ENCODE results near the gene RBM45. TPM values are rescaled to one million over a fixed set of nuclear protein-coding genes. Genes with fewer than 3 reads are reported as not detected.
"Not testable (repeated sequence)": the region's sequence is repeated elsewhere in the genome, so short reads cannot be mapped to it uniquely, and the experiment has no call there.

RBM45 gene
- polyA plus RNA-seq, 1 donor = 17.2 TPM

GRCh38 chr2:178125862-178126261 lies 13.6 kb downstream of the RBM45 start:
- H3K27me3 ChIP-seq (ENCODE audit: control insufficient read depth, insufficient read depth, low read length) = no peaks in the 10 kb centered on the region
- DNase-seq = no peak
- H3K36me3 ChIP-seq (ENCODE audit: control insufficient read depth, insufficient read depth, low read length) = peaks cover 33% of the 10 kb centered on the region

GRCh38 chr2:178128836-178129630 lies 16.8 kb downstream of the RBM45 start:
- DNase-seq = no peak
- H3K4me1 ChIP-seq (ENCODE audit: control insufficient read depth, insufficient read depth, low read length) = no peaks in the 10 kb centered on the region
- peaks cover 18% of the 10 kb centered on the region for H3K36me3 ChIP-seq (ENCODE audit: control insufficient read depth, insufficient read depth, low read length)
- no peak overlapping the region for H3K4me3 ChIP-seq (ENCODE audit: low read length)
- H3K27ac ChIP-seq (ENCODE audit: low read length) = no peak overlapping the region
- WGBS (ENCODE audit: insufficient coverage, low lambda C conversion rate) = 100% methylated on average over 3 of the region's 5 CpGs
- H3K9me3 ChIP-seq (ENCODE audit: control insufficient read depth, low read depth, low read length) = no peaks in the 10 kb centered on the region
- H3K27me3 ChIP-seq (ENCODE audit: control insufficient read depth, insufficient read depth, low read length) = no peaks in the 10 kb centered on the region

More at GRCh38 chr2:178125862-178126261, 13.6 kb downstream of the RBM45 start:
- no peaks in the 10 kb centered on the region for H3K4me1 ChIP-seq (ENCODE audit: control insufficient read depth, insufficient read depth, low read length)
- no peak overlapping the region for H3K27ac ChIP-seq (ENCODE audit: low read length)
- 61% methylated on average over 4 of the region's 5 CpGs for WGBS (ENCODE audit: insufficient coverage, low lambda C conversion rate)
- no peak overlapping the region for H3K4me3 ChIP-seq (ENCODE audit: low read length)
- H3K9me3 ChIP-seq (ENCODE audit: control insufficient read depth, low read depth, low read length) = no peaks in the 10 kb centered on the region

GRCh38 chr2:178136321-178137025 lies 24.2 kb downstream of the RBM45 start:
- peak in 1 of 2 donors; percentile 42 for DNase-seq
- Histone ChIP-seq H3K27ac (ENCODE audit: low read length) (no peak overlapping the region), H3K9me3 (ENCODE audit: control insufficient read depth, low read depth, low read length) (no peaks in the 10 kb centered on the region), H3K36me3 (ENCODE audit: control insufficient read depth, insufficient read depth, low read length) (peaks cover 2% of the 10 kb centered on the region), H3K4me3 (ENCODE audit: low read length) (no peak overlapping the region), H3K4me1 (ENCODE audit: control insufficient read depth, insufficient read depth, low read length) (no peaks in the 10 kb centered on the region), H3K27me3 (ENCODE audit: control insufficient read depth, insufficient read depth, low read length) (no peaks in the 10 kb centered on the region)
- WGBS (ENCODE audit: insufficient coverage, low lambda C conversion rate) = no CpG with 5 or more reads among the region's 5 CpGs

- H3K4me3 ChIP-seq (ENCODE audit: low read length) = no peak overlapping the region
- H3K27ac ChIP-seq (ENCODE audit: low read length) = no peak overlapping the region
- H3K27me3 ChIP-seq (ENCODE audit: control insufficient read depth, insufficient read depth, low read length) = no peaks in the 10 kb centered on the region
- DNase-seq = no peak
- 76% methylated on average over 3 of the region's 5 CpGs for WGBS (ENCODE audit: insufficient coverage, low lambda C conversion rate)
- no peaks in the 10 kb centered on the region for H3K9me3 ChIP-seq (ENCODE audit: control insufficient read depth, low read depth, low read length)
- H3K4me1 ChIP-seq (ENCODE audit: control insufficient read depth, insufficient read depth, low read length) = no peaks in the 10 kb centered on the region
- H3K36me3 ChIP-seq (ENCODE audit: control insufficient read depth, insufficient read depth, low read length) = no peaks in the 10 kb centered on the region
These were observed 30.2 kb downstream of the RBM45 start for GRCh38 chr2:178142274-178143065.

- Histone ChIP-seq H3K27me3 (ENCODE audit: control insufficient read depth, insufficient read depth, low read length) (no peaks in the 10 kb centered on the region), H3K27ac (ENCODE audit: low read length) (no peak overlapping the region), H3K4me3 (ENCODE audit: low read length) (no peak overlapping the region), H3K36me3 (ENCODE audit: control insufficient read depth, insufficient read depth, low read length) (no peaks in the 10 kb centered on the region), H3K9me3 (ENCODE audit: control insufficient read depth, low read depth, low read length) (no peaks in the 10 kb centered on the region), H3K4me1 (ENCODE audit: control insufficient read depth, insufficient read depth, low read length) (no peaks in the 10 kb centered on the region)
- no peak for DNase-seq
These were observed 31.2 kb downstream of the RBM45 start for GRCh38 chr2:178143481-178143880.

GRCh38 chr2:178152033-178152432 lies 39.8 kb downstream of the RBM45 start:
- H3K4me1 ChIP-seq (ENCODE audit: control insufficient read depth, insufficient read depth, low read length) = peaks cover 21% of the 10 kb centered on the region
- H3K36me3 ChIP-seq (ENCODE audit: control insufficient read depth, insufficient read depth, low read length) = no peaks in the 10 kb centered on the region
- no peaks in the 10 kb centered on the region for H3K27me3 ChIP-seq (ENCODE audit: control insufficient read depth, insufficient read depth, low read length)
- peak; percentile 16 to 47 for DNase-seq
- H3K9me3 ChIP-seq (ENCODE audit: control insufficient read depth, low read depth, low read length) = no peaks in the 10 kb centered on the region
- H3K4me3 ChIP-seq (ENCODE audit: low read length) = no peak overlapping the region
- H3K27ac ChIP-seq (ENCODE audit: low read length) = peak overlapping the region; percentile 67
- WGBS (ENCODE audit: insufficient coverage, low lambda C conversion rate) = 8% methylated on average over 2 of the region's 3 CpGs

GRCh38 chr2:178152542-178152941 lies 40.3 kb downstream of the RBM45 start:
- Histone ChIP-seq H3K36me3 (ENCODE audit: control insufficient read depth, insufficient read depth, low read length) (no peaks in the 10 kb centered on the region), H3K4me3 (ENCODE audit: low read length) (no peak overlapping the region), H3K9me3 (ENCODE audit: control insufficient read depth, low read depth, low read length) (no peaks in the 10 kb centered on the region), H3K27me3 (ENCODE audit: control insufficient read depth, insufficient read depth, low read length) (no peaks in the 10 kb centered on the region), H3K27ac (ENCODE audit: low read length) (peak overlapping the region; percentile 67), H3K4me1 (ENCODE audit: control insufficient read depth, insufficient read depth, low read length) (peaks cover 21% of the 10 kb centered on the region)
- no peak for DNase-seq
- 40% methylated on average over 3 of the region's 4 CpGs for WGBS (ENCODE audit: insufficient coverage, low lambda C conversion rate)

GRCh38 chr2:178152977-178153376 lies 40.7 kb downstream of the RBM45 start:
- Histone ChIP-seq H3K27ac (ENCODE audit: low read length) (peak overlapping the region; percentile 67), H3K4me3 (ENCODE audit: low read length) (no peak overlapping the region), H3K27me3 (ENCODE audit: control insufficient read depth, insufficient read depth, low read length) (no peaks in the 10 kb centered on the region), H3K9me3 (ENCODE audit: control insufficient read depth, low read depth, low read length) (no peaks in the 10 kb centered on the region), H3K36me3 (ENCODE audit: control insufficient read depth, insufficient read depth, low read length) (no peaks in the 10 kb centered on the region), H3K4me1 (ENCODE audit: control insufficient read depth, insufficient read depth, low read length) (peaks cover 21% of the 10 kb centered on the region)
- peak; percentile 59 to 82 for DNase-seq
- no CpG with 5 or more reads among the region's 1 CpG for WGBS (ENCODE audit: insufficient coverage, low lambda C conversion rate)

- H3K36me3 ChIP-seq (ENCODE audit: control insufficient read depth, insufficient read depth, low read length); H3K4me3 ChIP-seq (ENCODE audit: low read length); DNase-seq; H3K9me3 ChIP-seq (ENCODE audit: control insufficient read depth, low read depth, low read length); H3K27me3 ChIP-seq (ENCODE audit: control insufficient read depth, insufficient read depth, low read length): not testable (repeated sequence)
- Histone ChIP-seq H3K4me1 (ENCODE audit: control insufficient read depth, insufficient read depth, low read length) (peaks cover 21% of the 10 kb centered on the region), H3K27ac (ENCODE audit: low read length) (peak overlapping the region; percentile 67)
- WGBS (ENCODE audit: insufficient coverage, low lambda C conversion rate) = no CpG with 5 or more reads among the region's 1 CpG
These were observed 41.6 kb downstream of the RBM45 start for GRCh38 chr2:178153878-178154277.

GRCh38 chr2:178155524-178155923 lies 43.3 kb downstream of the RBM45 start:
- WGBS (ENCODE audit: insufficient coverage, low lambda C conversion rate) = no CpG with 5 or more reads among the region's 1 CpG

More at GRCh38 chr2:178155524-178155923, 43.3 kb downstream of the RBM45 start:
- Histone ChIP-seq H3K27me3 (ENCODE audit: control insufficient read depth, insufficient read depth, low read length) (no peaks in the 10 kb centered on the region), H3K27ac (ENCODE audit: low read length) (no peak overlapping the region), H3K4me1 (ENCODE audit: control insufficient read depth, insufficient read depth, low read length) (peaks cover 21% of the 10 kb centered on the region), H3K9me3 (ENCODE audit: control insufficient read depth, low read depth, low read length) (no peaks in the 10 kb centered on the region), H3K36me3 (ENCODE audit: control insufficient read depth, insufficient read depth, low read length) (no peaks in the 10 kb centered on the region), H3K4me3 (ENCODE audit: low read length) (no peak overlapping the region)
- no peak for DNase-seq
